Measurements from ENCODE around the gene SRC.

DNA sequence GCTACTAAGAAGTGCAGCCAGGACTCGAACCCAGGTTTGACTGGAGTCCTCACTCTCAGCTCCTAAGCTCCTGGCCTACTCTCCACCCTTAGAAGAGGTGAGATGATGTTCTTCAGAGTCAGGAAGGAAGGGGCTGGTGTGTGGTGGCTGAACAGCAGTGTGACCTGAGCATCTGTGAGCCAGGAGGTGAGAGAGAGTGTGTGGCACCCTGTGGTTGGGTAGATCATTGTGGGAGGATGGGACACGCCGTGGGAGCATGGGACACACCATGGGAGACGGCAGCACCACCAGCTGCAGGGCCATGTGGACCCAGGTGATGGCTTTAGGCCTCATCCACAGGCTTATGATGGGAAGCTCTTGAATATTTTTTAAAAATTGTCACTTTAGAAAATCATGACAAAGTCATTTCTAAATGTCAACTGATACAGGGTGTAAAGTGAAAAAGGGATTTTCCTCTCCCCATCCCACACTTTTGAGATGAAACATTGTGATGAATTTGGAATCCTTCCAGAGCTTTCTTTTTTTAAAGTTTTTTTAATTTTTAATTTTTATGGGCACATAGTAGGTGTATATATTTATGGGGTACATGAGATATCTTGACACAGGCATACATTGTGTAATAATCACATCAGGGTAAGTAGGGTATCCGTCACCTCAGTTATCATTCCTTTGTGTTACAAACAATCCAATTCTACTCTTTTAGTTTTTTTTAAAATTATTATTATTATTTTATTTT lies 31.6 kb downstream of the SRC start:
- TF ChIP-seq CTCF (IDR thresholded peaks at IDR 0.05 in 4 of 5, conservative IDR thresholded peaks at IDR 0.05 in 1 of 5), result no peak
- TF ChIP-seq POLR2A (IDR thresholded peaks at IDR 0.05), result no peak

All from gastrocnemius medialis (tissue), 4 donors.